OCI-LY3 (cell line): ENCODE measurements around the gene FAM53B.

Experiments used
- CTCF ChIP-seq: fragments of 200-600, 300-600 bp; sonication (generic); IDR thresholded peaks from 2 replicates; pipeline ENCODE4 v1.5.1; 2014; ENCODE audit warnings: antibody characterized with exemption, low read length, low read depth
- EZH2phosphoT487 ChIP-seq: fragments of 200-600 bp; shearing (Covaris generic); IDR thresholded peaks from 2 replicates; pipeline ENCODE4 v1.6.1; 2018; ENCODE audit warnings: antibody characterized with exemption, mixed run types, low read depth

GRCh38 chr10:124642088-124642710, 102.0 kb downstream of the FAM53B start:
- TF ChIP-seq CTCF (no peak), EZH2phosphoT487 (no peak)
